GM12878 (cell line): ENCODE measurements around the gene CFAP70. TPM values are rescaled to one million over a fixed set of nuclear protein-coding genes. Genes with fewer than 3 reads are reported as not detected.

ENCODE experiments used
- ATAC-seq: fragments of 200-7000 bp; cut with Tn5 transposase; 3 replicates; pipeline ENCODE4 v1.9.1; 2020; ENCODE audit warnings: mild to moderate bottlenecking, moderate library complexity
- BruUV-seq: library from RNA; stranded (reverse); fragments of 400-500 nt; replicated peaks from 2 replicates; lab custom pipeline; 2021; lab: Mats Ljungman, UMichigan
- CTCF ChIA-PET: fragments of 300-600 bp; sonication (Branson Sonifier 250); formaldehyde crosslinking; extraction: SDS; loops from one replicate; lab custom pipeline; 2021; ENCODE audit warnings: inconsistent platforms; lab: Yijun Ruan, JAX
- POLR2A ChIA-PET: fragments of 350-600 bp; formaldehyde crosslinking; extraction: SDS; loops from one replicate; lab custom pipeline; 2021; ENCODE audit warnings: inconsistent platforms; lab: Charles Lee
- RAD21 ChIA-PET: fragments of 300-600 bp; sonication (Branson Sonifier 250); formaldehyde crosslinking; loops from one replicate; lab custom pipeline; 2023; ENCODE audit warnings: antibody characterized with exemption; ENCODE audit not compliant: unreplicated experiment; lab: Charles Lee
- SMC1A ChIA-PET: fragments of 300-600 bp; sonication (Branson Sonifier 250); formaldehyde crosslinking; loops from one replicate; lab custom pipeline; 2023; ENCODE audit not compliant: unreplicated experiment, uncharacterized antibody; lab: Charles Lee
- DNase-seq: peaks from one replicate; pipeline ENCODE4 v3.0.0-alpha.2; 2011; ENCODE audit warnings: low read depth, low spot score
- FAIRE-seq: peaks from 3 replicates; lab custom pipeline; 2011; peaks lifted over from hg19 to GRCh38; lab: Jason Lieb, UNC
- H2AFZ ChIP-seq: 2 replicates; pipeline ENCODE4 v1.6.0; 2011; ENCODE audit warnings: low read depth, low read length, control low read depth; ENCODE audit not compliant: control insufficient read depth
- H3K27ac ChIP-seq: 2 replicates; pipeline ENCODE4 v1.5.1; 2011; ENCODE audit warnings: control low read depth; ENCODE audit not compliant: control insufficient read depth, insufficient read depth
- H3K27me3 ChIP-seq, 2 experiments: replicated peaks in 1 of 2; 2 replicates each; pipeline versions ENCODE4 v1.6.0 to v1.6.1; 2011; ENCODE audit warnings: low read length in 1 of 2; ENCODE audit not compliant: control insufficient read depth in 2 of 2, insufficient read depth in 2 of 2
- H3K36me3 ChIP-seq, 2 experiments: 2 replicates each; pipeline ENCODE4 v1.5.1; 2011; ENCODE audit warnings: low read length in 1 of 2; ENCODE audit not compliant: control insufficient read depth in 2 of 2, insufficient read depth in 2 of 2
- H3K4me1 ChIP-seq: 2 replicates; pipeline ENCODE4 v1.6.1; 2011; ENCODE audit warnings: mild to moderate bottlenecking, low read length, moderate library complexity, mixed read lengths; ENCODE audit not compliant: control insufficient read depth, insufficient read depth
- H3K4me2 ChIP-seq: 2 replicates; pipeline ENCODE4 v1.6.0; 2011; ENCODE audit warnings: control low read depth; ENCODE audit not compliant: control insufficient read depth, insufficient read depth
- H3K4me3 ChIP-seq: fragments of 200-600 bp; sonication (generic); 2 replicates; pipeline ENCODE4 v1.5.1; 2016
- H3K79me2 ChIP-seq: 2 replicates; pipeline ENCODE4 v1.6.0; 2011; ENCODE audit warnings: low read length; ENCODE audit not compliant: control insufficient read depth, insufficient read depth
- H3K9ac ChIP-seq: 2 replicates; pipeline ENCODE4 v1.8.0; 2011; ENCODE audit warnings: low read length, control low read depth, mixed read lengths; ENCODE audit not compliant: control insufficient read depth, insufficient read depth
- H3K9me3 ChIP-seq: replicated peaks from 3 replicates; pipeline ENCODE4 v1.5.1; 2011; ENCODE audit warnings: mild to moderate bottlenecking, low read length; ENCODE audit not compliant: control insufficient read depth, insufficient read depth
- H4K20me1 ChIP-seq: 2 replicates; pipeline ENCODE4 v1.6.0; 2011; ENCODE audit not compliant: control insufficient read depth, insufficient read depth
- E2F8 ChIP-seq: fragments of 450-650 bp; IDR thresholded peaks from 2 replicates; pipeline ENCODE4 v1.6.1; 2018; ENCODE audit warnings: mild to moderate bottlenecking, low read depth, moderate library complexity; ENCODE audit not compliant: partially characterized antibody
- JUND ChIP-seq: IDR thresholded peaks from 2 replicates; pipeline ENCODE4 v1.6.1; 2012; ENCODE audit warnings: low read depth, mild to moderate bottlenecking, low read length, improper control_type of control experiment, moderate library complexity
- POLR2AphosphoS5 ChIP-seq: IDR thresholded peaks from 2 replicates; pipeline ENCODE4 v1.6.1; 2011; ENCODE audit warnings: mild to moderate bottlenecking, low read length, inconsistent platforms
- SRF ChIP-seq, 2 experiments: IDR thresholded peaks; 2 replicates each; pipeline ENCODE4 v1.6.1; 2011; ENCODE audit warnings: low read depth in 2 of 2, low read length in 2 of 2, mild to moderate bottlenecking in 1 of 2, moderate library complexity in 1 of 2
- WGBS: methylation state at CpG from one replicate; pipeline ENCODE4 v1.1.6; 2016; ENCODE audit warnings: low lambda C conversion rate; ENCODE audit not compliant: insufficient replicate concordance, insufficient coverage; ENCODE audit errors: missing lambda C conversion rate; 5-methylcytosine and 5-hydroxymethylcytosine counted together
- in situ Hi-C: fragments of 300-500 bp; cut with MboI; formaldehyde crosslinking; loops from 9 replicates; pipeline ENCODE4 v1.14.3; 2018; ENCODE audit warnings: mixed read lengths
- intact Hi-C: fragments of 100-400 bp; cut with micrococcal nuclease; formaldehyde crosslinking; loops from one replicate; pipeline ENCODE4 v1.14.2; 2022; ENCODE audit not compliant: unreplicated experiment
- polyA plus RNA-seq, 11 experiments: library from polyadenylated mRNA; depleted of rRNA in 4 of 11; unstranded in 6 of 11; stranded (reverse) in 5 of 11; fragments of >200 nt; fragmentation: Nextera tagmentation in 4 of 11; fragmentation: Illumina TruSeq in 1 of 11; extraction: Ambion mirVana in 4 of 11; extraction: Trizol in 1 of 11; gene quantifications; 1 replicate in 1 of 11; 2 replicates in 10 of 11; pipeline versions ENCODE4 v1.2.1 to v1.2.3, GENCODE V29; 2011 to 2016; ENCODE audit warnings: inconsistent platforms in 2 of 11, missing spikeins in 2 of 11, low read depth in 1 of 11
- total RNA-seq, 4 experiments: library from RNA; depleted of rRNA in 3 of 4; stranded (reverse); fragments of >200 nt in 3 of 4; fragmentation: Illumina TruSeq in 1 of 4; extraction: Trizol in 1 of 4; gene quantifications; 2 replicates each; pipeline versions ENCODE4 v1.2.1 to v1.2.3, GENCODE V29; 2013 to 2021

The CFAP70 gene
- total and polyA plus RNA-seq, 10 of the 15 experiments (the other 5 are each of a cell fraction or from before 2014, with no cell fraction given), result 0.21 to 1.1 (median 0.42) TPM

- TF ChIP-seq E2F8, result no peak
- no peak for TF ChIP-seq JUND
- TF ChIP-seq, all 136 proteins: peak for 0
These were observed 118.8 kb downstream of the CFAP70 start (continued) for GRCh38 chr10:73239908-73240307.

GRCh38 chr10:73238990-73239566 is 119.6 kb downstream of the CFAP70 start:
- intact Hi-C loops, result no loop called here
- no TSS peak for BruUV-seq
- CTCF ChIA-PET, result no interaction called here

More at GRCh38 chr10:73238990-73239566, 119.6 kb downstream of the CFAP70 start:
- in situ Hi-C loops, result no loop called here
- peaks cover 1 to 24% of the 10 kb centered on the region in 2 experiments for H3K36me3 ChIP-seq
- H3K79me2 ChIP-seq, result peaks cover 11% of the 10 kb centered on the region
- H3K27ac ChIP-seq, result no peak overlapping the region
- H2AFZ ChIP-seq, result no peak overlapping the region
- ChIA-PET POLR2A (interaction anchor here (0.7 kb wide), 1 partner anchor 41 kb away, joined by 3 read pairs; no protein-coding TSS in a partner anchor), SMC1A (no interaction called here), RAD21 (no interaction called here)
- H4K20me1 ChIP-seq, result no peaks in the 10 kb centered on the region
- H3K9ac ChIP-seq, result no peak overlapping the region
- H3K4me1 ChIP-seq, result no peaks in the 10 kb centered on the region
- DNase-seq (no peak), ATAC-seq (no peak), FAIRE-seq (no peak)
- no peaks in the 10 kb centered on the region for H3K27me3 ChIP-seq
- TF ChIP-seq POLR2AphosphoS5 (0 out of 2 replicates have a peak, but pooled peaks have one; percentile 28), SRF (IDR thresholded peaks at IDR 0.05; ENCODE audit: low read depth in 2 of 2, low read length in 2 of 2) (no peak)
- no peak overlapping the region for H3K4me3 ChIP-seq
- 92% methylated on average over 5 of the region's 5 CpGs for WGBS
- H3K4me2 ChIP-seq, result no peak overlapping the region
- H3K9me3 ChIP-seq, result no peaks in the 10 kb centered on the region
